NB4 (cell line): Measurements from ENCODE around the gene CALHM4.

Experiments used
- CTCF ChIP-seq: IDR thresholded peaks from one replicate; pipeline ENCODE4 v1.5.1; 2012; ENCODE audit warnings: low read depth, low read length
- MAX ChIP-seq: IDR thresholded peaks from 2 replicates; pipeline ENCODE4 v1.6.1; 2011; ENCODE audit warnings: low read depth, low read length
- MYC ChIP-seq: IDR thresholded peaks from 2 replicates; pipeline ENCODE4 v1.6.1; 2011; ENCODE audit warnings: low read depth, low read length

GRCh38 chr6:116562614-116563013 is 9.1 kb downstream of the CALHM4 start:
- TF ChIP-seq CTCF: no peak
- TF ChIP-seq MAX: no peak
- no peak for TF ChIP-seq MYC
